K562 (cell line): ENCODE measurements around the gene FLOT2. TPM values are rescaled to one million over a fixed set of nuclear protein-coding genes. Genes with fewer than 3 reads are reported as not detected.

Experiments
- BHLHE40 ChIP-seq: IDR thresholded peaks from 2 replicates; pipeline ENCODE4 v1.6.1; 2011; ENCODE audit warnings: low read length, improper control_type of control experiment
- CLOCK ChIP-seq: fragments of 250-450 bp; sonication (Bioruptor Pico); IDR thresholded peaks from 2 replicates; pipeline ENCODE4 v1.4.0; 2020; ENCODE audit warnings: mild to moderate bottlenecking, moderate library complexity, borderline replicate concordance
- HBP1 ChIP-seq: fragments of 450-650 bp; formaldehyde crosslinking; IDR thresholded peaks from 2 replicates; pipeline ENCODE4 v1.4.0; 2022; ENCODE audit warnings: missing genetic modification characterization
- ID3 ChIP-seq, 2 experiments: fragments of 250-450 bp in 1 of 2; fragments of 450-650 bp in 1 of 2; sonication (Bioruptor Pico) in 1 of 2; IDR thresholded peaks; 2 replicates each; pipeline versions ENCODE4 v1.6.1 to v1.8.0; 2016 to 2021; ENCODE audit warnings: mild to moderate bottlenecking in 2 of 2, moderate library complexity in 2 of 2, missing compliant biosample characterization in 1 of 2, missing genetic modification characterization in 1 of 2
- NRF1 ChIP-seq, 2 experiments: fragments of 450-650 bp; IDR thresholded peaks in 1 of 2; conservative IDR thresholded peaks in 1 of 2; 2 replicates each; pipeline ENCODE4 v1.6.1; 2014; ENCODE audit warnings: mild to moderate bottlenecking in 2 of 2
- REST ChIP-seq, 2 experiments: fragments of 450-650 bp; formaldehyde crosslinking in 1 of 2; IDR thresholded peaks; 2 replicates each; pipeline versions ENCODE4 v1.4.0 to v1.6.1; 2014 to 2020; ENCODE audit warnings: mild to moderate bottlenecking in 2 of 2, borderline replicate concordance in 1 of 2, low read depth in 1 of 2
- SLC30A9 ChIP-seq: fragments of 250-450 bp; sonication (Bioruptor Pico); IDR thresholded peaks from 2 replicates; pipeline ENCODE4 v1.8.0; 2022; ENCODE audit warnings: mild to moderate bottlenecking, moderate library complexity
- TBL1XR1 ChIP-seq, 2 experiments: IDR thresholded peaks; 2 replicates each; pipeline ENCODE4 v1.6.1; 2012; ENCODE audit warnings: improper control_type of control experiment in 2 of 2, low read length in 2 of 2, mild to moderate bottlenecking in 1 of 2
- TEAD4 ChIP-seq, 2 experiments: sonication (generic) in 1 of 2; formaldehyde crosslinking in 1 of 2; IDR thresholded peaks; 2 replicates each; pipeline versions ENCODE4 v1.6.1 to v1.8.0; 2012 to 2022; ENCODE audit warnings: borderline replicate concordance in 1 of 2, inconsistent platforms in 1 of 2, low read length in 1 of 2, mild to moderate bottlenecking in 1 of 2, missing genetic modification reagents in 1 of 2
- ZNF699 ChIP-seq: fragments of 250-450 bp; sonication (Bioruptor Pico); IDR thresholded peaks from 2 replicates; pipeline ENCODE4 v1.8.0; 2021; ENCODE audit warnings: mild to moderate bottlenecking, moderate library complexity; ENCODE audit not compliant: insufficient replicate concordance
- polyA plus RNA-seq, 8 experiments: library from polyadenylated mRNA; depleted of rRNA in 4 of 8; stranded (reverse) in 5 of 8; unstranded in 3 of 8; fragments of >200 nt; fragmentation: Nextera tagmentation in 2 of 8; fragmentation: Illumina TruSeq in 1 of 8; extraction: Ambion mirVana in 2 of 8; extraction: Trizol in 1 of 8; gene quantifications; 2 replicates each; pipeline versions ENCODE4 v1.2.1 to v1.2.3, GENCODE V29; 2011 to 2014; ENCODE audit warnings: inconsistent platforms in 1 of 8, missing spikeins in 1 of 8
- total RNA-seq, 7 experiments: library from RNA; depleted of rRNA in 6 of 7; stranded (reverse); fragments of >200 nt in 6 of 7; fragmentation: Illumina TruSeq in 2 of 7; extraction: Trizol in 2 of 7; gene quantifications; 2 replicates each; pipeline versions ENCODE4 v1.2.1 to v1.2.3, GENCODE V29; 2011 to 2021; ENCODE audit warnings: low replicate concordance in 1 of 7

The FLOT2 gene
- total and polyA plus RNA-seq, 9 of the 15 experiments (the other 6 are each of a cell fraction or from before 2014, with no cell fraction given) = 17.5 to 138 (median 41.7) TPM

- TF ChIP-seq REST (IDR thresholded peaks at IDR 0.05; ENCODE audit: borderline replicate concordance) = no peak
- peak; percentile 56; the same call in 1 of the 2 replicates for TF ChIP-seq REST (CRISPR knock-in tag; IDR thresholded peaks at IDR 0.05; ENCODE audit: low read depth)
- no peak for TF ChIP-seq ID3 (CRISPR knock-in tag; IDR thresholded peaks at IDR 0.05)
- TF ChIP-seq ID3 (tag; IDR thresholded peaks at IDR 0.05) = peak; percentile 10; the same call in 1 of the 2 replicates
- 0 out of 2 replicates have a peak, but pooled peaks have one; percentile 9 for TF ChIP-seq HBP1 (CRISPR knock-in tag)
- TF ChIP-seq BHLHE40 = 0 out of 2 replicates have a peak, but pooled peaks have one; percentile 1
- 0 out of 2 replicates have a peak, but pooled peaks have one; percentile 55 for TF ChIP-seq CLOCK
- no peak for TF ChIP-seq NRF1 (conservative IDR thresholded peaks at IDR 0.05 in 1 of 2, IDR thresholded peaks at IDR 0.05 in 1 of 2)
- 0 out of 2 replicates have a peak, but pooled peaks have one; percentile 5 for TF ChIP-seq TEAD4 (IDR thresholded peaks at IDR 0.05; ENCODE audit: low read length)
- no peak for TF ChIP-seq TEAD4 (CRISPR knock-in tag; IDR thresholded peaks at IDR 0.05; ENCODE audit: borderline replicate concordance)
- TF ChIP-seq SLC30A9 (CRISPR knock-in tag) = no peak
- no peak for TF ChIP-seq TBL1XR1 (IDR thresholded peaks at IDR 0.05; ENCODE audit: low read length in 2 of 2)
- no peak for TF ChIP-seq ZNF699 (CRISPR knock-in tag)
Measured at GRCh38 chr17:28897769-28898526, 415 bp upstream of the FLOT2 start (continued).
